Bone marrow (tissue), 2 donors: Measurements from ENCODE around the gene SUGP1.

Experiments
- DNase-seq, 2 donors: peaks; one replicate each; lab custom pipeline; 2025; lab: John Stamatoyannopoulos, UW

SUGP1 gene

GRCh38 chr19:19342086-19343015 is 22.0 kb upstream of the SUGP1 start:
- DNase-seq, result no peak

- no peak for DNase-seq
Observed at GRCh38 chr19:19341026-19341425, 20.7 kb upstream of the SUGP1 start.

- no peak for DNase-seq
Observed at GRCh38 chr19:19338082-19338481, 17.8 kb upstream of the SUGP1 start.

GRCh38 chr19:19337120-19337519 is 16.8 kb upstream of the SUGP1 start:
- no peak for DNase-seq

GRCh38 chr19:19336597-19336996 is 16.3 kb upstream of the SUGP1 start:
- no peak for DNase-seq

GRCh38 chr19:19335408-19336158 is 15.3 kb upstream of the SUGP1 start:
- no peak for DNase-seq

GRCh38 chr19:19334989-19335344 is 14.7 kb upstream of the SUGP1 start:
- DNase-seq, result no peak

GRCh38 chr19:19334063-19334988 is 14.0 kb upstream of the SUGP1 start:
- DNase-seq, result no peak

GRCh38 chr19:19329126-19329525 is 8.8 kb upstream of the SUGP1 start:
- peak in 1 of 2 donors; percentile 59 for DNase-seq

- no peak for DNase-seq
Observed at GRCh38 chr19:19327672-19328071, 7.4 kb upstream of the SUGP1 start.

- no peak for DNase-seq
Observed at GRCh38 chr19:19324059-19324770, 3.9 kb upstream of the SUGP1 start.

GRCh38 chr19:19321141-19321577 is 850 bp upstream of the SUGP1 start:
- peak in 1 of 2 donors; percentile 20 for DNase-seq

- peak in 1 of 2 donors; percentile 35 for DNase-seq
Observed at GRCh38 chr19:19319732-19320360, 463 bp downstream of the SUGP1 start.

- no peak for DNase-seq
Observed at GRCh38 chr19:19316082-19316481, 4.2 kb downstream of the SUGP1 start.

GRCh38 chr19:19315444-19315843 is 4.9 kb downstream of the SUGP1 start:
- DNase-seq, result no peak

GRCh38 chr19:19308373-19308772 is 11.9 kb downstream of the SUGP1 start:
- DNase-seq, result no peak

- DNase-seq, result no peak
Observed at GRCh38 chr19:19306191-19306590, 14.1 kb downstream of the SUGP1 start.

GRCh38 chr19:19305696-19306095 is 14.6 kb downstream of the SUGP1 start:
- DNase-seq, result no peak

- no peak for DNase-seq
Observed at GRCh38 chr19:19305066-19305465, 15.2 kb downstream of the SUGP1 start.

GRCh38 chr19:19304186-19304965 is 15.9 kb downstream of the SUGP1 start:
- DNase-seq, result no peak
